Ramos (cell line): Measurements from ENCODE around the gene OR52K2.
"Not testable (repeated sequence)": the region's sequence is repeated elsewhere in the genome, so short reads cannot be mapped to it uniquely, and the experiment has no call there.

ENCODE experiments used
- in situ Hi-C: fragments of 300-500 bp; cut with MboI; formaldehyde crosslinking; loops from one replicate; pipeline ENCODE4 v1.14.3; 2022; ENCODE audit warnings: low sequenced_read_pairs; ENCODE audit not compliant: unreplicated experiment

Gene OR52K2

GRCh38 chr11:4448995-4449394 lies at the start of gene OR52K2:
OR52K2 (plus strand) TSS chr11:4449295; CDS start chr11:4449340, 45 bp downstream.
- in situ Hi-C loops, result no loop called here

- in situ Hi-C loops, result not testable (repeated sequence)
Observed at GRCh38 chr11:4406206-4406605, 42.9 kb upstream of the OR52K2 start.

- in situ Hi-C loops, result no loop called here
Observed at GRCh38 chr11:4416306-4416705, 32.8 kb upstream of the OR52K2 start.

GRCh38 chr11:4416816-4417215 lies 32.3 kb upstream of the OR52K2 start:
- in situ Hi-C loops, result no loop called here

GRCh38 chr11:4418403-4418802 lies 30.7 kb upstream of the OR52K2 start:
- in situ Hi-C loops, result no loop called here

- in situ Hi-C loops, result no loop called here
Observed at GRCh38 chr11:4430051-4430450, 19.0 kb upstream of the OR52K2 start.

GRCh38 chr11:4433856-4434255 lies 15.2 kb upstream of the OR52K2 start:
- in situ Hi-C loops, result no loop called here

- in situ Hi-C loops, result no loop called here
Observed at GRCh38 chr11:4436411-4436810, 12.7 kb upstream of the OR52K2 start.

GRCh38 chr11:4441515-4441914 lies 7.6 kb upstream of the OR52K2 start:
- in situ Hi-C loops, result no loop called here

- in situ Hi-C loops, result no loop called here
Observed at GRCh38 chr11:4443232-4443891, 5.7 kb upstream of the OR52K2 start.

- in situ Hi-C loops, result no loop called here
Observed at GRCh38 chr11:4453118-4453517, 4.0 kb downstream of the OR52K2 start.

- in situ Hi-C loops, result no loop called here
Observed at GRCh38 chr11:4454021-4454420, 4.9 kb downstream of the OR52K2 start.

GRCh38 chr11:4455419-4455818 lies 6.3 kb downstream of the OR52K2 start:
- in situ Hi-C loops, result no loop called here

- in situ Hi-C loops, result no loop called here
Observed at GRCh38 chr11:4459500-4459899, 10.4 kb downstream of the OR52K2 start.

- in situ Hi-C loops, result no loop called here
Observed at GRCh38 chr11:4460151-4460550, 11.1 kb downstream of the OR52K2 start.

GRCh38 chr11:4464216-4465159 lies 15.4 kb downstream of the OR52K2 start:
- in situ Hi-C loops, result no loop called here

GRCh38 chr11:4465407-4465806 lies 16.3 kb downstream of the OR52K2 start:
- in situ Hi-C loops, result no loop called here

GRCh38 chr11:4466131-4466870 lies 17.2 kb downstream of the OR52K2 start:
- in situ Hi-C loops, result no loop called here

GRCh38 chr11:4466871-4467442 lies 17.9 kb downstream of the OR52K2 start:
- in situ Hi-C loops, result no loop called here

GRCh38 chr11:4467811-4468606 lies 18.9 kb downstream of the OR52K2 start:
- in situ Hi-C loops, result no loop called here
